ENCODE measurements around the gene HHAT. TPM values are rescaled to one million over a fixed set of nuclear protein-coding genes. Genes with fewer than 3 reads are reported as not detected.

The HHAT gene
- total RNA-seq, 2 donors from 2014 or later, result 1.6 to 2.0 TPM

- H3K27me3 ChIP-seq, result no peaks in the 10 kb centered on the region
- H3K4me1 ChIP-seq, result no peaks in the 10 kb centered on the region
- no peak overlapping the region for H3K27ac ChIP-seq
- no peak for TF ChIP-seq CTCF (IDR thresholded peaks at IDR 0.05)
- no peak for DNase-seq (ENCODE audit: low spot score)
- no peaks in the 10 kb centered on the region for H3K9me3 ChIP-seq
- H3K4me3 ChIP-seq, result no peak overlapping the region
- H3K36me3 ChIP-seq, result no peaks in the 10 kb centered on the region
These were observed 393.8 kb downstream of the HHAT start for GRCh38 chr1:210722410-210723081.

GRCh38 chr1:210723646-210724045, 394.9 kb downstream of the HHAT start:
- Histone ChIP-seq H3K4me3 (no peak overlapping the region), H3K36me3 (no peaks in the 10 kb centered on the region), H3K4me1 (no peaks in the 10 kb centered on the region), H3K27me3 (no peaks in the 10 kb centered on the region), H3K9me3 (no peaks in the 10 kb centered on the region), H3K27ac (no peak overlapping the region)
- no peak for DNase-seq (ENCODE audit: low spot score)
- TF ChIP-seq CTCF (IDR thresholded peaks at IDR 0.05), result no peak

GRCh38 chr1:210724768-210725167, 396.1 kb downstream of the HHAT start:
- Histone ChIP-seq H3K36me3 (no peaks in the 10 kb centered on the region), H3K4me3 (no peak overlapping the region), H3K27ac (no peak overlapping the region), H3K27me3 (no peaks in the 10 kb centered on the region), H3K4me1 (no peaks in the 10 kb centered on the region), H3K9me3 (no peaks in the 10 kb centered on the region)
- DNase-seq (ENCODE audit: low spot score), result no peak
- no peak for TF ChIP-seq CTCF (IDR thresholded peaks at IDR 0.05)

Other genes starting within 250 kb of the HHAT start
- gene SERTAD4, start 96.1 kb upstream of the HHAT start, total RNA-seq, result 1 to 10 TPM; 4.2 to 6.5 TPM

Data from right atrium auricular region (tissue), 2 donors.